Fibroblast of lung (primary cell): ENCODE results near the gene ERI2. TPM values are rescaled to one million over a fixed set of nuclear protein-coding genes. Genes with fewer than 3 reads are reported as not detected.

Experiments
- DNase-seq, 2 donors: peaks; one replicate each; pipeline versions ENCODE4 v3.0.0 to v3.0.0-alpha.2; 2010; ENCODE audit warnings: low read depth in 2 of 2
- H2AFZ ChIP-seq: 2 replicates; pipeline ENCODE4 v1.5.1; 2012; ENCODE audit warnings: low read length, control low read depth, inconsistent platforms
- H3K27ac ChIP-seq: 2 replicates; pipeline ENCODE4 v1.5.1; 2011; ENCODE audit warnings: low read length, control low read depth; ENCODE audit not compliant: insufficient read depth
- H3K27me3 ChIP-seq: 2 replicates; pipeline ENCODE4 v1.5.1; 2011; ENCODE audit warnings: mild to moderate bottlenecking, low read length; ENCODE audit not compliant: control insufficient read depth, insufficient read depth
- H3K36me3 ChIP-seq: 2 replicates; pipeline ENCODE4 v1.5.1; 2011; ENCODE audit warnings: low read length; ENCODE audit not compliant: control insufficient read depth, insufficient read depth
- H3K4me1 ChIP-seq: 2 replicates; pipeline ENCODE4 v1.5.1; 2011; ENCODE audit warnings: low read length; ENCODE audit not compliant: control insufficient read depth, insufficient read depth; ENCODE audit errors: extremely low read depth
- H3K4me2 ChIP-seq: 2 replicates; pipeline ENCODE4 v1.5.1; 2011; ENCODE audit warnings: low read length, control low read depth; ENCODE audit not compliant: insufficient read depth; ENCODE audit errors: extremely low read depth
- H3K4me3 ChIP-seq, 4 experiments: fragments of 200-600 bp in 1 of 4; sonication (generic) in 1 of 4; replicated peaks in 1 of 4; 2 replicates each; pipeline ENCODE4 v1.5.1; 2011 to 2016; ENCODE audit warnings: low read length in 4 of 4, low read depth in 3 of 4, mild to moderate bottlenecking in 3 of 4, control low read depth in 2 of 4, inconsistent platforms in 1 of 4, mixed read lengths in 1 of 4; ENCODE audit not compliant: insufficient read depth in 1 of 4; ENCODE audit errors: control extremely low read depth in 1 of 4
- H3K79me2 ChIP-seq: 2 replicates; pipeline ENCODE4 v1.5.1; 2012; ENCODE audit warnings: mild to moderate bottlenecking, low read length, inconsistent platforms; ENCODE audit not compliant: control insufficient read depth, insufficient read depth
- H3K9ac ChIP-seq: 2 replicates; pipeline ENCODE4 v1.5.1; 2011; ENCODE audit warnings: mild to moderate bottlenecking, low read length, control low read depth; ENCODE audit not compliant: insufficient read depth
- H3K9me3 ChIP-seq: 2 replicates; pipeline ENCODE4 v1.5.1; 2012; ENCODE audit warnings: low read depth, low read length; ENCODE audit not compliant: control insufficient read depth, insufficient read depth
- H4K20me1 ChIP-seq: 2 replicates; pipeline ENCODE4 v1.5.1; 2011; ENCODE audit warnings: low read length; ENCODE audit not compliant: control insufficient read depth, insufficient read depth; ENCODE audit errors: extremely low read depth
- EZH2 ChIP-seq: IDR thresholded peaks from 2 replicates; pipeline ENCODE4 v1.5.1; 2012; ENCODE audit warnings: low read length, control low read depth, mild to moderate bottlenecking; ENCODE audit errors: missing control alignments
- polyA plus RNA-seq, 2 donors: library from polyadenylated mRNA; depleted of rRNA in 1 of 2; stranded (reverse) in 1 of 2; unstranded in 1 of 2; fragments of >200 nt; gene quantifications; 2 replicates each; pipeline ENCODE4 v1.2.1, GENCODE V29; 2011 to 2012; ENCODE audit warnings: missing spikeins in 1 of 2
- total RNA-seq: library from RNA; depleted of rRNA; stranded (reverse); fragments of >200 nt; gene quantifications from 2 replicates; pipeline ENCODE4 v1.2.1, GENCODE V29; 2014
- TF ChIP-seq, protein P1 (sequence below), 2 donors: IDR thresholded peaks in 1 of 2; conservative IDR thresholded peaks in 1 of 2; 1 replicate in 1 of 2; 2 replicates in 1 of 2; pipeline ENCODE4 v1.5.1; 2011 to 2012; ENCODE audit warnings: low read length in 2 of 2, control low read depth in 1 of 2, inconsistent platforms in 1 of 2, low read depth in 1 of 2, mild to moderate bottlenecking in 1 of 2

ERI2 gene
- total and polyA plus RNA-seq, 2 donors (not counting 1 experiment from before 2014, with no cell fraction given) = 10.5 to 30.1 TPM

GRCh38 chr16:20774703-20775362 lies 31.4 kb downstream of the ERI2 start:
- Histone ChIP-seq H3K4me3 (no peak overlapping the region), H3K79me2 (no peaks in the 10 kb centered on the region), H3K4me1 (no peaks in the 10 kb centered on the region), H3K9me3 (no peaks in the 10 kb centered on the region), H2AFZ (no peak overlapping the region), H3K27ac (no peak overlapping the region), H3K27me3 (no peaks in the 10 kb centered on the region), H3K4me2 (no peak overlapping the region), H3K36me3 (no peaks in the 10 kb centered on the region), H3K9ac (no peak overlapping the region), H4K20me1 (no peaks in the 10 kb centered on the region)
- TF ChIP-seq, protein P1, sequence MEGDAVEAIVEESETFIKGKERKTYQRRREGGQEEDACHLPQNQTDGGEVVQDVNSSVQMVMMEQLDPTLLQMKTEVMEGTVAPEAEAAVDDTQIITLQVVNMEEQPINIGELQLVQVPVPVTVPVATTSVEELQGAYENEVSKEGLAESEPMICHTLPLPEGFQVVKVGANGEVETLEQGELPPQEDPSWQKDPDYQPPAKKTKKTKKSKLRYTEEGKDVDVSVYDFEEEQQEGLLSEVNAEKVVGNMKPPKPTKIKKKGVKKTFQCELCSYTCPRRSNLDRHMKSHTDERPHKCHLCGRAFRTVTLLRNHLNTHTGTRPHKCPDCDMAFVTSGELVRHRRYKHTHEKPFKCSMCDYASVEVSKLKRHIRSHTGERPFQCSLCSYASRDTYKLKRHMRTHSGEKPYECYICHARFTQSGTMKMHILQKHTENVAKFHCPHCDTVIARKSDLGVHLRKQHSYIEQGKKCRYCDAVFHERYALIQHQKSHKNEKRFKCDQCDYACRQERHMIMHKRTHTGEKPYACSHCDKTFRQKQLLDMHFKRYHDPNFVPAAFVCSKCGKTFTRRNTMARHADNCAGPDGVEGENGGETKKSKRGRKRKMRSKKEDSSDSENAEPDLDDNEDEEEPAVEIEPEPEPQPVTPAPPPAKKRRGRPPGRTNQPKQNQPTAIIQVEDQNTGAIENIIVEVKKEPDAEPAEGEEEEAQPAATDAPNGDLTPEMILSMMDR (conservative IDR thresholded peaks at IDR 0.05 in 1 of 2, IDR thresholded peaks at IDR 0.05 in 1 of 2; ENCODE audit: low read depth in 1 of 2, low read length in 2 of 2) = peak; percentile 66 to 87
- TF ChIP-seq EZH2 = no peak
- DNase-seq = peak; percentile 42 to 49

DNA sequence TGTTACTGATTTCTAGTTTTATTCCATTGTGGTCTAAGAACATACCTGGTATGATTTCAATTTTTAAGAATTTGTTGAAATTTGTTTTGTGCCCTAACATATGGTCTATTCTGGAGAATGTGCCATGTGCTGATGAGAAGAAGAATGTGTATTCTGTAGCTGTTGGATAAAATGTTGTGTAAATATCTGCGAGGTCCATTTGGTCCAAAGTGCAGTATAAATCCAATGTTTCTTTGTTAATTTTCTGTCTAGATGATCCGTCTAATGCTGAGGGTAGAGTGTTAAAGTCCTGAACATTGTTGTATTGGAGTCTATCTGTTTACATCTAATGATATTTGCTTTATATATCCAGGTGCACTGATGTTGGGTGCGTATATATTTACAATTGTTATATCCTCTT lies 32.6 kb downstream of the ERI2 start:
- no peak for TF ChIP-seq EZH2
- TF ChIP-seq, protein P1 (conservative IDR thresholded peaks at IDR 0.05 in 1 of 2, IDR thresholded peaks at IDR 0.05 in 1 of 2; ENCODE audit: low read depth in 1 of 2, low read length in 2 of 2) = no peak

DNA sequence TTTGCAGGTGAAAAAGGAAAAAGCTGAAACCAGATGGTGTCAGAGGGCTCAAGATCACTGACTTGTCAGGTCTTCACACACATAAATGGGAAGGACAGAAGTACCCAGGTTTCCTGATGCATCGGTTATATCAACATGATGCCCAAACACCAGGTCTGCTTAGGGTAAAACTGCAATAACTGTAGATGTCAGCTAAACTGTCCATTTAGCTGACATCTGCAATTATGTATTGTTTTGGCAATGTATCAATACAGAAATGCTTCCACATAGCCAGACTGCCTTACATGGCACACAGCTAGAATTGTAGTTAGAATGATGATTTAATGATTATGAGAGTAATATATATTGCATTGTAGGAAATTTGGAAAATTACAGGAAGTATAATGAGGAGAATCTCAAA lies 37.5 kb downstream of the ERI2 start:
- Histone ChIP-seq H3K9ac (no peak overlapping the region), H2AFZ (no peak overlapping the region), H3K36me3 (no peaks in the 10 kb centered on the region), H3K4me1 (no peaks in the 10 kb centered on the region), H3K79me2 (no peaks in the 10 kb centered on the region), H3K27me3 (no peaks in the 10 kb centered on the region), H3K9me3 (no peaks in the 10 kb centered on the region), H3K4me2 (no peak overlapping the region), H4K20me1 (no peaks in the 10 kb centered on the region), H3K4me3 (no peak overlapping the region), H3K27ac (no peak overlapping the region)
- no peak for DNase-seq
- TF ChIP-seq EZH2 = no peak
- TF ChIP-seq, protein P1 (conservative IDR thresholded peaks at IDR 0.05 in 1 of 2, IDR thresholded peaks at IDR 0.05 in 1 of 2; ENCODE audit: low read depth in 1 of 2, low read length in 2 of 2) = no peak

More for the DNA sequence above, 32.6 kb downstream of the ERI2 start:
- Histone ChIP-seq H3K4me1 (no peaks in the 10 kb centered on the region), H3K4me2 (no peak overlapping the region), H3K27ac (no peak overlapping the region), H3K36me3 (no peaks in the 10 kb centered on the region), H3K9ac (no peak overlapping the region), H3K4me3 (no peak overlapping the region), H3K79me2 (no peaks in the 10 kb centered on the region), H4K20me1 (no peaks in the 10 kb centered on the region), H3K9me3 (no peaks in the 10 kb centered on the region), H2AFZ (no peak overlapping the region), H3K27me3 (no peaks in the 10 kb centered on the region)
- DNase-seq = no peak
